PC-9 (cell line): ENCODE measurements around the gene SPR.

Source experiments
- EZH2 ChIP-seq: fragments of 200-600 bp; sonication (generic); IDR thresholded peaks from 2 replicates; pipeline ENCODE4 v1.8.0; 2017; ENCODE audit warnings: antibody characterized with exemption, low read depth
- TF ChIP-seq, protein P1 (sequence below): fragments of 200-600 bp; sonication (generic); conservative IDR thresholded peaks from 2 replicates; pipeline ENCODE4 v1.6.1; 2017; ENCODE audit warnings: mixed run types, antibody characterized with exemption, mild to moderate bottlenecking, moderate library complexity

GRCh38 chr2:72908741-72909140 lies 21.5 kb downstream of the SPR start:
- TF ChIP-seq, protein P1, sequence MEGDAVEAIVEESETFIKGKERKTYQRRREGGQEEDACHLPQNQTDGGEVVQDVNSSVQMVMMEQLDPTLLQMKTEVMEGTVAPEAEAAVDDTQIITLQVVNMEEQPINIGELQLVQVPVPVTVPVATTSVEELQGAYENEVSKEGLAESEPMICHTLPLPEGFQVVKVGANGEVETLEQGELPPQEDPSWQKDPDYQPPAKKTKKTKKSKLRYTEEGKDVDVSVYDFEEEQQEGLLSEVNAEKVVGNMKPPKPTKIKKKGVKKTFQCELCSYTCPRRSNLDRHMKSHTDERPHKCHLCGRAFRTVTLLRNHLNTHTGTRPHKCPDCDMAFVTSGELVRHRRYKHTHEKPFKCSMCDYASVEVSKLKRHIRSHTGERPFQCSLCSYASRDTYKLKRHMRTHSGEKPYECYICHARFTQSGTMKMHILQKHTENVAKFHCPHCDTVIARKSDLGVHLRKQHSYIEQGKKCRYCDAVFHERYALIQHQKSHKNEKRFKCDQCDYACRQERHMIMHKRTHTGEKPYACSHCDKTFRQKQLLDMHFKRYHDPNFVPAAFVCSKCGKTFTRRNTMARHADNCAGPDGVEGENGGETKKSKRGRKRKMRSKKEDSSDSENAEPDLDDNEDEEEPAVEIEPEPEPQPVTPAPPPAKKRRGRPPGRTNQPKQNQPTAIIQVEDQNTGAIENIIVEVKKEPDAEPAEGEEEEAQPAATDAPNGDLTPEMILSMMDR = no peak
- no peak for TF ChIP-seq EZH2
